ENCODE results near the gene WWOX. TPM values are rescaled to one million over a fixed set of nuclear protein-coding genes. Genes with fewer than 3 reads are reported as not detected.

WWOX gene
- total and polyA plus RNA-seq, 2 donors (not counting 3 experiments of a cell fraction or from before 2014, with no cell fraction given): 6.2 to 12.5 TPM

DNA sequence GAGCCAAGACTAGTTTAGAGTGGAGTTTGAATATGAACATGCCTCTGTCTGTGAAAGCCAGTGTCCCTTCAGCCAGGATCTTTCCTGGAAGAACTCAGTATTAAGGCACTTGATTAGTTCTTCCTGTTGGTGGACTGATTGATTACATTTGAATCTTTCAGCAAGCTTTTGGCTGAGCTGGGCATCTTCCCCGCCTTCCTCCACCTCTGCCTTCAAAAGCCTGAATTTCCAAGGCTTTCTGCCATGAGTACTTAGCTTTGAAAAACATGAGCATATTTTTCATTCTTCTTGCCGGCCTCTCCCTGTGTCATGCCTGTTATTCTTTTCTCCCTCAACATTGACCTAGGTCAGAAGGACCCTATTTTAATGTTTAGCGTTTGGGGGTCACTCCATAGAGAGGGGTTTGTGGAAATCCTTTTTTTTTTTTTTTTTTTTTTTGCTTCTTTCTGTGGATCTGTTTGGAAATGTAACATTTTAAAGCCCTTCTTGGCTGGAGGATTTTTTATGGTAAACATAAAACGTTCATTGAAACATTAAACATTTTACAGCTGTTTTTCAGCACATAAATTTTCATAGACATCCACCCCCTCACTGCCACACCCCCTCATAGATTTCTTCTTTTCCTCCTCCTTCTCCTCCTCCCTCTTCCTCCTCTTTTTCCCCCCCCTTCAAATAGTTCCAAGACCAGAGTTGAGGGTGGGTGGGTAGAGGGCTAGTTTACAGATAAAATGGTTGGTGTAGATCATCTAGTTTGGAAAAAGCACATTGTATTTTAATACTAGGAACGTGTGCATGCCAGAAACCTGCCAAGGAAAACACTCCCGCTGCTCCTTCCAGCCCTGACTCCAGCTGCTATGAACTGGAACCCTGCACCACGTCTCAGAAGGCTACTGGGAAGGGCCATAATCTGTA is 645.9 kb downstream of the WWOX start:
- BruUV-seq (replicated peaks): no TSS peak
- H3K4me1 ChIP-seq (ENCODE audit: control insufficient read depth, extremely low read depth, insufficient read depth, low read length): no peaks in the 10 kb centered on the region

More for the DNA sequence above, 645.9 kb downstream of the WWOX start:
- CTCF ChIA-PET: interaction anchor here (0.6 kb wide), 1 partner anchor 622 kb away, joined by 4 read pairs; no protein-coding TSS in a partner anchor
- TF ChIP-seq EZH2 (IDR thresholded peaks at IDR 0.05; ENCODE audit: borderline replicate concordance, low read depth, low read length, severe bottlenecking) (no peak), CTCF (IDR thresholded peaks at IDR 0.05; ENCODE audit: extremely low read depth in 1 of 2, insufficient read depth in 1 of 2, low read depth in 1 of 2, low read length in 2 of 2) (no peak), POLR2A (IDR thresholded peaks at IDR 0.05; ENCODE audit: low read depth, low read length) (no peak), POLR2AphosphoS5 (IDR thresholded peaks at IDR 0.05; ENCODE audit: insufficient read depth, low read depth, low read length) (no peak), MAX (IDR thresholded peaks at IDR 0.05; ENCODE audit: insufficient read depth, insufficient read length) (no peak), GATA2 (IDR thresholded peaks at IDR 0.05; ENCODE audit: insufficient read depth, insufficient read length, low read depth, low read length) (no peak), MYC (IDR thresholded peaks at IDR 0.05; ENCODE audit: low read depth, low read length) (no peak), FOS (IDR thresholded peaks at IDR 0.05; ENCODE audit: borderline replicate concordance, insufficient read depth, low read length) (no peak), JUN (IDR thresholded peaks at IDR 0.05; ENCODE audit: borderline replicate concordance, insufficient read depth, insufficient read length, low read depth) (no peak)
- DNase-seq (ENCODE audit: low read depth, low spot score) (no peak), FAIRE-seq (no peak)
- POLR2A ChIA-PET: no interaction called here
- Histone ChIP-seq H3K4me2 (ENCODE audit: insufficient read depth, low read length) (no peak overlapping the region), H3K9me3 (replicated peaks; ENCODE audit: control insufficient read depth, insufficient read depth, low read length) (peaks cover 3% of the 10 kb centered on the region), H3K4me3 (replicated peaks in 1 of 3; ENCODE audit: insufficient read depth in 1 of 3, low read depth in 1 of 3, low read length in 3 of 3) (no peak overlapping the region), H2AFZ (ENCODE audit: low read depth, low read length) (no peak overlapping the region), H4K20me1 (replicated peaks; ENCODE audit: control insufficient read depth, extremely low read depth, insufficient read depth, low read length) (no peaks in the 10 kb centered on the region), H3K36me3 (ENCODE audit: control insufficient read depth in 2 of 2, extremely low read depth in 1 of 2, insufficient read depth in 2 of 2, low read length in 2 of 2) (no peaks in the 10 kb centered on the region), H3K9me1 (replicated peaks; ENCODE audit: control insufficient read depth, extremely low read depth, insufficient read depth, low read length) (no peaks in the 10 kb centered on the region), H3K79me2 (ENCODE audit: control insufficient read depth, insufficient read depth, low read length) (no peaks in the 10 kb centered on the region), H3K27me3 (ENCODE audit: control insufficient read depth in 2 of 2, insufficient read depth in 2 of 2, low read length in 2 of 2) (no peaks in the 10 kb centered on the region), H3K9ac (replicated peaks; ENCODE audit: extremely low read depth, insufficient read depth, low read length) (no peak overlapping the region), H3K27ac (ENCODE audit: insufficient read depth, low read depth, low read length) (no peak overlapping the region)
- intact Hi-C loops (cut with micrococcal nuclease): no loop called here
- dilution Hi-C loops (cut with MboI; ENCODE audit: extremely low pct_ligation_motif_present, low sequenced_read_pairs): no loop called here
